Karpas-422 (cell line): ENCODE results near the gene XRN2. TPM values are rescaled to one million over a fixed set of nuclear protein-coding genes. Genes with fewer than 3 reads are reported as not detected.
"Not testable (repeated sequence)": the region's sequence is repeated elsewhere in the genome, so short reads cannot be mapped to it uniquely, and the experiment has no call there.

Source experiments
- DNase-seq: peaks from one replicate; pipeline ENCODE4 v3.0.0-alpha.2; 2015
- H2AFZ ChIP-seq: fragments of 200-600 bp; sonication (generic); 2 replicates; pipeline ENCODE4 v1.6.1; 2014; ENCODE audit warnings: antibody characterized with exemption, low read length, mixed read lengths
- H3K27ac ChIP-seq: fragments of 200-600 bp; sonication (generic); 2 replicates; pipeline ENCODE4 v1.5.1; 2014; ENCODE audit warnings: mild to moderate bottlenecking, low read length, moderate library complexity
- H3K27me3 ChIP-seq: fragments of 200-600 bp; sonication (generic); 2 replicates; pipeline ENCODE4 v1.6.1; 2014; ENCODE audit warnings: low read length, mixed read lengths
- H3K36me3 ChIP-seq: fragments of 200-600 bp; sonication (generic); 2 replicates; pipeline ENCODE4 v1.6.1; 2014; ENCODE audit warnings: low read length, mixed read lengths; ENCODE audit not compliant: insufficient read depth
- H3K4me1 ChIP-seq: fragments of 200-600 bp; sonication (generic); 2 replicates; pipeline ENCODE4 v1.6.1; 2014; ENCODE audit warnings: mild to moderate bottlenecking, low read length, mixed read lengths
- H3K4me2 ChIP-seq: fragments of 200-600 bp; sonication (generic); 2 replicates; pipeline ENCODE4 v1.6.1; 2014; ENCODE audit warnings: low read length, low read depth, mild to moderate bottlenecking; ENCODE audit not compliant: poor library complexity, severe bottlenecking
- H3K4me3 ChIP-seq: fragments of 200-600 bp; sonication (generic); 2 replicates; pipeline ENCODE4 v1.5.1; 2014; ENCODE audit warnings: mild to moderate bottlenecking, antibody characterized with exemption, low read length, mixed read lengths
- H3K79me2 ChIP-seq: fragments of 200-600 bp; sonication (generic); 2 replicates; pipeline ENCODE4 v1.6.1; 2014; ENCODE audit warnings: mild to moderate bottlenecking, low read length, mixed read lengths
- H3K9ac ChIP-seq: fragments of 200-600 bp; sonication (generic); 2 replicates; pipeline ENCODE4 v1.6.0; 2014; ENCODE audit warnings: low read length
- H3K9me2 ChIP-seq: fragments of 200-600 bp; sonication (generic), shearing (Covaris generic); replicated peaks from 2 replicates; pipeline ENCODE4 v1.6.0; 2014; ENCODE audit warnings: mild to moderate bottlenecking, low read length, moderate library complexity; ENCODE audit not compliant: insufficient read depth
- H3K9me3 ChIP-seq: fragments of 300-700, 200-600 bp; sonication (generic); 2 replicates; pipeline ENCODE4 v1.6.1; 2014; ENCODE audit warnings: low read length, mixed read lengths
- H4K20me1 ChIP-seq: fragments of 200-600 bp; sonication (generic); 2 replicates; pipeline ENCODE4 v1.6.1; 2014; ENCODE audit warnings: mild to moderate bottlenecking, antibody characterized with exemption, low read length, low read depth; ENCODE audit not compliant: insufficient read depth
- total RNA-seq: library from RNA; depleted of rRNA; stranded (reverse); fragments of >200 nt; shearing (Covaris generic); gene quantifications from 2 replicates; pipeline ENCODE4 v1.2.3, GENCODE V29; 2014; ENCODE audit warnings: low replicate concordance

Gene XRN2
- total RNA-seq, 1 experiment from 2014 or later, result 55.6 TPM

DNA sequence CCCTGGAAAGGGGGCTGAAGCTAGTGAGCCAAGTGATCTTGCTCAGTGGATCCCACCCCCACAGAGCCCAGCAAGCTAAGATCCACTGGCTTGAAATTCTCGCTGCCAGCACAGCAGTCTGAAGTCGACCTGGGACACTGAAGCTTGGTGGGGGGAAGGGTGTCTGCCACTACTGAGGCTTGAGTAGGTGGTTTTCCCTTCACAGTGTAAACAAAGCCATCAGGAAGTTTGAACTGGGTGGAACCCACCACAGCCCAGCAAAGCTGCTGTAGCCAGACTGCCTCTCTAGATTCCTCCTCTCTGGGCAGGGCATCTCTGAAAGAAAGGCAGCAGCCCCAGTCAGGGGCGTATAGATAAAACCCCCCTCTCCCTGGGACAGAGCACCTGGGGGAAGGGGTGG is 110.9 kb downstream of the XRN2 start:
- DNase-seq, H3K9me3 ChIP-seq, H3K79me2 ChIP-seq: not testable (repeated sequence)

DNA sequence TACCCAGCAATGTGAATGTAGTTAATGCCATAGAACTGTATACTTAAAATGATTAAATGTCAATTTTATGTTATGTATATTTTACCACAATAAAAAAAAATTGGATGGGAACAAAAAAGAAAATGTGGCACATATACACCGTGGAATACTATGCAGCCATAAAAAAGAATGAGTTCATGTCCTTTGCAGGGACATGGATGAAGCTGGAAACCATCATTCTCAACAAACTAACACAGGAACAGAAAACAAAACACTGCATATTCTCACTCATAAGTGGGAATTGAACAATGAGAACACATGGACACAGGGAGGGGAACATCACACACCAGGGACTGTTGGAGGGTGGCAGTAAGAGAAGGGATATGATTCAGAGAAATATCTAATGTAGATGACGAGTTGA is 116.0 kb downstream of the XRN2 start:
- not testable (repeated sequence) for DNase-seq, H3K36me3 ChIP-seq, H3K27ac ChIP-seq, H3K9me3 ChIP-seq, H4K20me1 ChIP-seq, H3K27me3 ChIP-seq, H3K4me1 ChIP-seq, H3K79me2 ChIP-seq, H3K9me2 ChIP-seq, H3K9ac ChIP-seq, H2AFZ ChIP-seq, H3K4me3 ChIP-seq, H3K4me2 ChIP-seq

More for the DNA sequence above, 110.9 kb downstream of the XRN2 start:
- H3K9me2 ChIP-seq, H3K9ac ChIP-seq, H3K4me1 ChIP-seq, H2AFZ ChIP-seq, H3K27me3 ChIP-seq, H3K4me3 ChIP-seq, H3K4me2 ChIP-seq, H3K36me3 ChIP-seq, H3K27ac ChIP-seq, H4K20me1 ChIP-seq: not testable (repeated sequence)

DNA sequence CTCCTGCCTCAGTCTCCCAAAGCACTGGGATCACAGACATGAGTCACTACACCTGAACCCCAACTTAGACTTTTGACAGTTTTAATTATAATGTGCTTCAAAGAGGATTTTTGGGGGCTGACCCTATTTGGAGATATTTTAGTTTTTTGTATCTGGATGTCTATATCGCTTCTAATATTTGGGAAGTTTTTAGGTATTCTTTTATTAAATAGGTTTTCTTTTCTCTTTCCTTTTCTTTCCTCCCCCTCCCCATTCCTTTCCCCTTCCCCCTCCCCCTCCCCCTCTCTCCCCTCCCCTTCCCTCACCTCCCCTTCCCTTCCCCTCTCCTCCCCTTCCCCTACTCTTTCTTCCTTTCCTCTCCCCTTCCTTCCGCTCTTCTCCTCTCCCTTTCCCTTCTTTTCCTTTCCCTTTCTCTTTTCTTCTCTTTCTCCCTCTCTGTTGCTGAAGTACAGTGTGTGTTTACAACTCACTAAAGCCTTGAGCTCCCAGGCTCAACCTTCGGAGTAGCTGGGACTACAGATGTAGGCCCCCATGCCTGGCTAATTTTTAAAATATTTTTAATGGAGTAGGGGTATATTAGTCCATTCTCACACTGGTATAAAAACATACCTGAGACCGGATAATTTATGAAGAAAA is 118.6 kb downstream of the XRN2 start:
- H3K4me1 ChIP-seq, result no peaks in the 10 kb centered on the region

DNA sequence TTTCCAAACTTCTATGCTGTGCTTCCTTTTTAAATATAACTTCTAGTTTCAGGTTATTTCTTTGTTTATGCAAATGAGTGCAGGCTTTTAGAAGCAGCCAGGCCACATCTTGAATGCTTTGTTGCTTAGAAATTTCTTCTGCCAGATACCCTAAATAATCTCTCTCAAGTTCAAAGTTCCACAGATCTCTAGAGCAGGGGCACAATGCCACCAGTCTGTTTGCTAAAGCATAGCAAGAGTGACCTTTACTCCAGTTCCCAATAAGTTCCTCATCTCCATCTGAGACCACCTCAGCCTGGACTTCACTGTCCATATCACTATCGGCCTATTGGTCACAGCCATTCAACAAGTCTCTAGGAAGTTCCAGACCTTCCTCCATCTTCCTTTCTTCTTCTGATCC is 120.6 kb downstream of the XRN2 start:
- not testable (repeated sequence) for H3K36me3 ChIP-seq, H2AFZ ChIP-seq, H4K20me1 ChIP-seq, DNase-seq, H3K27ac ChIP-seq, H3K4me1 ChIP-seq, H3K4me3 ChIP-seq, H3K9me2 ChIP-seq, H3K4me2 ChIP-seq, H3K9ac ChIP-seq, H3K27me3 ChIP-seq, H3K79me2 ChIP-seq
- H3K9me3 ChIP-seq, result peaks cover 15% of the 10 kb centered on the region

More for the DNA sequence above, 118.6 kb downstream of the XRN2 start:
- Histone ChIP-seq H3K27ac (no peak overlapping the region), H3K36me3 (no peaks in the 10 kb centered on the region; the same call in 1 of the 2 replicates), H2AFZ (no peak overlapping the region), H3K4me2 (no peak overlapping the region), H4K20me1 (no peaks in the 10 kb centered on the region), H3K79me2 (no peaks in the 10 kb centered on the region), H3K27me3 (no peaks in the 10 kb centered on the region), H3K9me2 (no peaks in the 10 kb centered on the region), H3K9me3 (peaks cover 15% of the 10 kb centered on the region), H3K4me3 (no peak overlapping the region), H3K9ac (no peak overlapping the region)
- DNase-seq, result no peak

DNA sequence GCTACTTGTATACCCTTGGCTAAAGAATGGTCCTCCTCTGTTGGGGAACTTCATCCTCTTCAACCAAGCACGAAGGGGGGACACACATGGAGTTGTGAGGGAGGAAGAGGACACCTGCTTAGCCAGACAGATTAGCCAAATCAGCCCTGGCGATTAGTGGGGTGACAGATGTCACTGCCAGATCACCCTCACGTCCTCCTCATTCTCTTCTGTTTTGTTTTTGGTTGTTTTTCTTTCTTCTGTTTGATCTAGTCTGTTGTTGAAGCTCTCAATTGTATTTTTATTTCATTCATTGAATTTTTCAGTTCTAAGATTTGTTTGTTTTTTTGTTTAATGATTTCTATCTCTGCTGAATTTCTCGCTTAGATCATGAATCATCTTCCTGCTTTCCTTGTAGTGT is 121.7 kb downstream of the XRN2 start:
- H2AFZ ChIP-seq, result no peak overlapping the region
- H3K27me3 ChIP-seq, result no peaks in the 10 kb centered on the region
- H3K4me2 ChIP-seq, result no peak overlapping the region
- H3K36me3 ChIP-seq, result no peaks in the 10 kb centered on the region; the same call in 1 of the 2 replicates
- peaks cover 15% of the 10 kb centered on the region for H3K9me3 ChIP-seq
- H3K4me3 ChIP-seq, result no peak overlapping the region
- H4K20me1 ChIP-seq, result no peaks in the 10 kb centered on the region
- DNase-seq, result no peak
- H3K27ac ChIP-seq, result no peak overlapping the region
- H3K9ac ChIP-seq, result no peak overlapping the region
- no peaks in the 10 kb centered on the region for H3K9me2 ChIP-seq
- no peaks in the 10 kb centered on the region for H3K79me2 ChIP-seq
- no peaks in the 10 kb centered on the region for H3K4me1 ChIP-seq

DNA sequence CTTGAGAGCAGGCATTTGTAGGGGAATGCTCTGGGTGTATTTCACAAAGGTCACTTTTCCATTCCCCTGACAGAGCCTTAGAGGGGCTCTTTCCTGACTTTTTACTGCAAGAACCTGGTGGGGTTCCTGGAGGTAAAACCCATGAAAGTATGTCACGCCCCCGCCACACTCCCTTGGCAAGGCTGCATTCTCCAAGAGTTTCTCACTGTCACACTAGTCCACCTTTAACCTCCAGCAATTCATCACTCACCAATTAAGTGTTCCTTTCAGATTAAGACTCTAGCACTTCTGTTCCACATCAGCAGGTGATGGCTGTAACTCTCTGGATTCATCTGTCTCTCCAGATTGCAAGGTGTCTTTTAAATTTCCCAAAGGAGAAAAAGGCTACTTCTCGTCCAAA is 126.9 kb downstream of the XRN2 start:
- Histone ChIP-seq H3K9me2 (no peaks in the 10 kb centered on the region), H3K9me3 (peaks cover 10% of the 10 kb centered on the region), H2AFZ (no peak overlapping the region)

DNA sequence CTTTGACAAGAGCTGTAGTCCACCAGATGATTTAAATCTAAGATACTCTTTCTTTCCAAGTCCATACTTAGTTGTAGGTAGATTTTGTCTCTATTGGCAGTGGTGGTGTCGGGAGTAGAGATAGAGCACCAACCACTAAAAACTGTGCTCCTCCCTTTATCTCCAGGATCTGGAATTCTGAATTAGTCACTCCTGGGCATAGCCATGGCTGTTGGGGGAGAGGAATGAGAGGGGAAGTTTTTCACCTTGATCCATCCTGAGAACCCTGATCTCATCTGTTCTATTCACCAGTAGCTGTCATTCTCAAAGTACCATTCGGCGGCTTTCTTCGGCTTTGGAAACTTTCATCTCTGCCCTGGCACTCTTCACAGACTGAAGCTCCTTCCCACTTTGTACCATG is 129.8 kb downstream of the XRN2 start:
- Histone ChIP-seq H3K27me3 (no peaks in the 10 kb centered on the region), H3K4me3 (no peak overlapping the region), H3K79me2 (no peaks in the 10 kb centered on the region), H3K9ac (no peak overlapping the region), H4K20me1 (no peaks in the 10 kb centered on the region), H2AFZ (no peak overlapping the region), H3K9me2 (no peaks in the 10 kb centered on the region), H3K4me1 (no peaks in the 10 kb centered on the region), H3K27ac (no peak overlapping the region), H3K4me2 (no peak overlapping the region), H3K9me3 (no peaks in the 10 kb centered on the region), H3K36me3 (no peaks in the 10 kb centered on the region)
- DNase-seq, result no peak

More for the DNA sequence above, 126.9 kb downstream of the XRN2 start:
- no peak for DNase-seq
- Histone ChIP-seq H3K36me3 (no peaks in the 10 kb centered on the region; the same call in 1 of the 2 replicates), H3K4me3 (no peak overlapping the region), H3K79me2 (no peaks in the 10 kb centered on the region), H3K27me3 (no peaks in the 10 kb centered on the region), H3K4me1 (no peaks in the 10 kb centered on the region), H4K20me1 (no peaks in the 10 kb centered on the region), H3K9ac (no peak overlapping the region), H3K27ac (no peak overlapping the region), H3K4me2 (no peak overlapping the region)

DNA sequence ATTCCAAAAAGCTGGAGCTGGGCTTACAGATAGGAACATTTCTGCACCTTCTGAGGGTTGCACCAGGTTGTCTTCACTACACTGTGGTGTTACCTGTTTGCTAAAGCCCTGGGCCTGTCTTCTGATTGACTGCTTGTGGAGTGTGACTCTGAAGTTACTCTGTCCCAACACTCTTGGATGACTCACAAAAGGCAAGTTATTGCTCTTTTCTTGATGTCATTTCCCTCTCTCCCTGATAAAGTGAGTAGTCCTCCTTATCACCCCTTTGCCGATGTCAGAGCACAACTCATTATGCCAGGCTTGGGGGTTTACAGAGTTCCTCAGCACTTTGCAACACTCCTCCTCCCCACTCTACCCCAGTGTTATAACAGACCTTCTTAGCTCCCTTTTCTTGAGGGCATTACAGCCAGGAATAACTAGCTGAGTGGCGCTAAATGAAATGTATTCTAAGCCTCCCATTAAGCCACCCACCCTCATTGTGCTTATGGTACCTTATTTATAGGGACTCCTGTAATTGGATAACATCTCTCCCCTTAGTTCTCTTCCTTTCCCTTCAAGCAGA is 130.3 kb downstream of the XRN2 start:
- Histone ChIP-seq H3K9me3 (no peaks in the 10 kb centered on the region), H3K4me3 (no peak overlapping the region), H3K4me2 (no peak overlapping the region), H3K27me3 (no peaks in the 10 kb centered on the region), H3K79me2 (no peaks in the 10 kb centered on the region), H3K36me3 (no peaks in the 10 kb centered on the region), H3K27ac (no peak overlapping the region), H3K4me1 (no peaks in the 10 kb centered on the region), H3K9me2 (no peaks in the 10 kb centered on the region), H2AFZ (no peak overlapping the region), H4K20me1 (no peaks in the 10 kb centered on the region), H3K9ac (no peak overlapping the region)
- no peak for DNase-seq
